ENCODE results near the gene SNX1.

Gene SNX1

GRCh38 chr15:64141798-64142512 lies 46.2 kb downstream of the SNX1 start:
- DNase-seq (ENCODE audit: low read depth, low spot score), result no peak

GRCh38 chr15:64143276-64143675 lies 47.5 kb downstream of the SNX1 start:
- H3K27ac ChIP-seq, result no peak overlapping the region

More at GRCh38 chr15:64141798-64142512, 46.2 kb downstream of the SNX1 start:
- no peak overlapping the region for H3K27ac ChIP-seq

GRCh38 chr15:64144192-64144564 lies 48.4 kb downstream of the SNX1 start:
- DNase-seq (ENCODE audit: low read depth, low spot score), result no peak
- H3K27ac ChIP-seq, result no peak overlapping the region

More at GRCh38 chr15:64143276-64143675, 47.5 kb downstream of the SNX1 start:
- DNase-seq (ENCODE audit: low read depth, low spot score), result no peak

- DNase-seq (ENCODE audit: low read depth, low spot score), result no peak
- H3K27ac ChIP-seq, result no peak overlapping the region
Measured at GRCh38 chr15:64144565-64145281, 48.9 kb downstream of the SNX1 start.

- DNase-seq (ENCODE audit: low read depth, low spot score), result no peak
- no peak overlapping the region for H3K27ac ChIP-seq
Measured at GRCh38 chr15:64146041-64146440, 50.3 kb downstream of the SNX1 start.

GRCh38 chr15:64146520-64146884 lies 50.7 kb downstream of the SNX1 start:
- H3K27ac ChIP-seq, result no peak overlapping the region
- no peak for DNase-seq (ENCODE audit: low read depth, low spot score)

- no peak overlapping the region for H3K27ac ChIP-seq
Measured at GRCh38 chr15:64146885-64147681, 51.3 kb downstream of the SNX1 start.

GRCh38 chr15:64148168-64148567 lies 52.4 kb downstream of the SNX1 start:
- H3K27ac ChIP-seq, result no peak overlapping the region
- no peak for DNase-seq (ENCODE audit: low read depth, low spot score)

More at GRCh38 chr15:64146885-64147681, 51.3 kb downstream of the SNX1 start:
- no peak for DNase-seq (ENCODE audit: low read depth, low spot score)

- H3K27ac ChIP-seq, result no peak overlapping the region
- no peak for DNase-seq (ENCODE audit: low read depth, low spot score)
Measured at GRCh38 chr15:64148581-64148980, 52.8 kb downstream of the SNX1 start.

- no peak for DNase-seq (ENCODE audit: low read depth, low spot score)
- no peak overlapping the region for H3K27ac ChIP-seq
Measured at GRCh38 chr15:64149424-64149823, 53.6 kb downstream of the SNX1 start.

- H3K27ac ChIP-seq, result no peak overlapping the region
- no peak for DNase-seq (ENCODE audit: low read depth, low spot score)
Measured at GRCh38 chr15:64149893-64150578, 54.3 kb downstream of the SNX1 start.

GRCh38 chr15:64151727-64152506 lies 56.1 kb downstream of the SNX1 start, which contains the start of gene SNX22:
Gene SNX22 (plus strand): TSS chr15:64151731. CDS start chr15:64151776, 45 bp downstream.
- no peak for DNase-seq (ENCODE audit: low read depth, low spot score)
- no peak within 1 kb of the TSS for H3K27ac ChIP-seq

- no peak for DNase-seq (ENCODE audit: low read depth, low spot score)
Measured at GRCh38 chr15:64152507-64153387, 57.0 kb downstream of the SNX1 start.

GRCh38 chr15:64153480-64154367 lies 57.9 kb downstream of the SNX1 start:
- peak; percentile 39 for DNase-seq (ENCODE audit: low read depth, low spot score)
- H3K27ac ChIP-seq, result peak overlapping the region; percentile 36

More at GRCh38 chr15:64152507-64153387, 57.0 kb downstream of the SNX1 start:
- H3K27ac ChIP-seq, result no peak overlapping the region

- H3K27ac ChIP-seq, result no peak overlapping the region
- no peak for DNase-seq (ENCODE audit: low read depth, low spot score)
Measured at GRCh38 chr15:64155802-64156651, 60.2 kb downstream of the SNX1 start.

- no peak for DNase-seq (ENCODE audit: low read depth, low spot score)
- no peak overlapping the region for H3K27ac ChIP-seq
Measured at GRCh38 chr15:64156652-64157331, 61.0 kb downstream of the SNX1 start.
